Body of pancreas (tissue), 4 donors: ENCODE results near the gene TBX15. TPM values are rescaled to one million over a fixed set of nuclear protein-coding genes. Genes with fewer than 3 reads are reported as not detected.

Source experiments
- ATAC-seq: fragments of 150-250 bp; one replicate; pipeline ENCODE4 v1.9.1; 2016
- DNase-seq, 4 donors: peaks; one replicate each; pipeline ENCODE4 v3.0.0-alpha.2; 2019
- H3K27ac ChIP-seq, 4 donors: fragments of 200-600 bp; sonication (generic); 1 replicate in 3 of 4; 2 replicates in 1 of 4; pipeline versions ENCODE4 v1.5.1 to v1.6.1; 2016 to 2019; ENCODE audit warnings: mild to moderate bottlenecking in 1 of 4, mixed read lengths in 1 of 4, moderate library complexity in 1 of 4
- H3K27me3 ChIP-seq, 2 donors: fragments of 200-600 bp; sonication (generic); one replicate each; pipeline ENCODE4 v1.6.0; 2016; ENCODE audit warnings: mild to moderate bottlenecking in 1 of 2
- H3K36me3 ChIP-seq, 2 donors: fragments of 200-600 bp; sonication (generic); replicated peaks in 1 of 2; 2 replicates each; pipeline ENCODE4 v1.5.1; 2016; ENCODE audit warnings: low read depth in 2 of 2; ENCODE audit not compliant: insufficient read depth in 1 of 2
- H3K4me1 ChIP-seq: fragments of 200-600 bp; sonication (generic); one replicate; pipeline ENCODE4 v1.6.0; 2016
- H3K4me3 ChIP-seq, 2 donors: fragments of 200-600 bp; sonication (generic); 1 replicate in 1 of 2; 2 replicates in 1 of 2; pipeline ENCODE4 v1.5.1; 2016 to 2019
- H3K9me3 ChIP-seq, 3 donors: fragments of 200-600 bp; sonication (generic); 1 replicate in 2 of 3; 2 replicates in 1 of 3; pipeline ENCODE4 v1.5.1; 2016
- POLR2A ChIP-seq, 3 donors: fragments of 450-650 bp; IDR thresholded peaks; one replicate each; pipeline ENCODE4 v1.6.1; 2016; ENCODE audit warnings: antibody characterized with exemption in 3 of 3, mild to moderate bottlenecking in 2 of 3
- WGBS, 2 donors: methylation state at CpG; one replicate each; pipeline ENCODE4 v1.1.5; 2017; 5-methylcytosine and 5-hydroxymethylcytosine counted together
- intact Hi-C: fragments of 100-400 bp; cut with DNase I; formaldehyde crosslinking; loops from one replicate; pipeline ENCODE4 v1.15.1; 2023
- total RNA-seq, 2 donors: library from RNA; depleted of rRNA; stranded (reverse); fragments of >200 nt; gene quantifications; one replicate each; pipeline ENCODE4 v1.1.0, GENCODE V29; 2016
- TF ChIP-seq, protein P1 (sequence below), 7 experiments: fragments of 450-650 bp in 4 of 7; fragments of 200-600 bp in 3 of 7; sonication (generic) in 3 of 7; IDR thresholded peaks; one replicate each; pipeline ENCODE4 v1.5.1; 2016 to 2019; ENCODE audit warnings: antibody characterized with exemption in 7 of 7

TBX15 gene
- total RNA-seq, 2 donors from 2014 or later: not detected

DNA sequence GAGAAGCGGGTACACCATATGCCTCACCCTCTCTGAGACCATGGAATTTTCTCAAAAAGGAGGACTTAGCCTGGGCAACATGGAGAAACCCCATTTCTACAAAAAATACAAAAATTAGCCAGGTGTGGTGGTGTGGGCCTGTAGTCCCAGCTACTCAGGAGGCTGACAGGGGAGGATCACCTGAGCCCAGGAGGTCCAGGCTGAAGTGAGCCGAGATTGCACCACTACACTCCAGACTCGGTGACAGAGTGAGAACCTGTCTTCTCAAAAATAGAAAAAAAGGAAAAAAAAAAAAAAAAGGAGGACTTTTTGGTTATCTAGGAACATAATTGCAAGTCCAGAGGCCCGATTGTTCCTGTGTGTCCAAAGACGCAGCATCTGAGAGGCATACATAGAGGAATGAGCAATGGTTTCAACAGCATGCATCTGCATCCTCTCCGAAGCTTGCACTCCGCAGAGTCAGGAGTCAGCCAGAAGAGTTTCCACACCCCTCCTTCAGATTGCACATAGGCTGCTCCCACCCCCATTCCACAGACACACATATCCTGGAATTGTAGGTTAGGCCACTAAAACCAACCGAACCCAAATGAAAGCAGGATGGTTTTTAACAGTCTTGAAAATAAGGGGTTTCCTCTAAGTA lies 2.5 kb upstream of the TBX15 start:
- Histone ChIP-seq H3K9me3 (no peaks in the 10 kb centered on the region), H3K4me1 (peaks cover 23% of the 10 kb centered on the region), H3K27me3 (peaks cover 4 to 77% of the 10 kb centered on the region in 2 donors), H3K27ac (no peak overlapping the region), H3K4me3 (no peak overlapping the region), H3K36me3 (no peaks in the 10 kb centered on the region)
- TF ChIP-seq, protein P1, sequence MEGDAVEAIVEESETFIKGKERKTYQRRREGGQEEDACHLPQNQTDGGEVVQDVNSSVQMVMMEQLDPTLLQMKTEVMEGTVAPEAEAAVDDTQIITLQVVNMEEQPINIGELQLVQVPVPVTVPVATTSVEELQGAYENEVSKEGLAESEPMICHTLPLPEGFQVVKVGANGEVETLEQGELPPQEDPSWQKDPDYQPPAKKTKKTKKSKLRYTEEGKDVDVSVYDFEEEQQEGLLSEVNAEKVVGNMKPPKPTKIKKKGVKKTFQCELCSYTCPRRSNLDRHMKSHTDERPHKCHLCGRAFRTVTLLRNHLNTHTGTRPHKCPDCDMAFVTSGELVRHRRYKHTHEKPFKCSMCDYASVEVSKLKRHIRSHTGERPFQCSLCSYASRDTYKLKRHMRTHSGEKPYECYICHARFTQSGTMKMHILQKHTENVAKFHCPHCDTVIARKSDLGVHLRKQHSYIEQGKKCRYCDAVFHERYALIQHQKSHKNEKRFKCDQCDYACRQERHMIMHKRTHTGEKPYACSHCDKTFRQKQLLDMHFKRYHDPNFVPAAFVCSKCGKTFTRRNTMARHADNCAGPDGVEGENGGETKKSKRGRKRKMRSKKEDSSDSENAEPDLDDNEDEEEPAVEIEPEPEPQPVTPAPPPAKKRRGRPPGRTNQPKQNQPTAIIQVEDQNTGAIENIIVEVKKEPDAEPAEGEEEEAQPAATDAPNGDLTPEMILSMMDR (IDR thresholded peaks at IDR 0.05): no peak
- TF ChIP-seq POLR2A (IDR thresholded peaks at IDR 0.05): no peak
- ATAC-seq (no peak), DNase-seq (no peak)
- WGBS, 2 donors: 51 to 78% methylated on average over 8 of the region's 8 CpGs
- intact Hi-C loops: no loop called here

DNA sequence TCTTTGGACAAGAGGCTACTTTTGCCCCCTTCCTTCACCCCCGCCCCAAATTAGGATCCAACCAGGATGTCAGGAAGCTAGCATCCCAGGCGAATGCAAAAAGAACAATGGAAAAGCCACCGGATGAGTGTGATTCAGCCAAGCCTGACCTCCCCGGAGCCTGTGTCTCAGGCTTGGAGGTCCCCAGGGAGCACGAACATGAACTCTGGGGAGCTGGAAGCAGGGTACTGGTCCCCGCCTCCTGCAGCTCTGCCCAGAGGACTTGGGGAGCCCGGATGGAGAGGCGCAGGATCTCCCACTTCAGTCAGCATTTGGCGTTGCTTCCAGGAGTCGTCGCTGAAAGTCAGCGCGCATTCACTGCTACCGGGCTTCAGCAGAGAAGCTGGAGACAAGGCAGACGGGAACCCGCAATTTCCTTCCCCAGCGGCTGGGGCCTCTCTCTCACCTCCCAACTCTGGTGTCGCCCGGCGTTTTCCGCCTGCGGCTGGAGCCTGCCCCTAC lies 1.8 kb upstream of the TBX15 start:
- peaks cover 27% of the 10 kb centered on the region for H3K4me1 ChIP-seq
- DNase-seq (no peak), ATAC-seq (no peak)
- no peaks in the 10 kb centered on the region for H3K9me3 ChIP-seq
- no peaks in the 10 kb centered on the region for H3K36me3 ChIP-seq
- intact Hi-C loops: no loop called here
- no peak for TF ChIP-seq POLR2A (IDR thresholded peaks at IDR 0.05)
- TF ChIP-seq, protein P1 (IDR thresholded peaks at IDR 0.05): no peak
- H3K27ac ChIP-seq: no peak overlapping the region
- peaks cover 4 to 82% of the 10 kb centered on the region in 2 donors for H3K27me3 ChIP-seq
- 22 to 30% methylated on average over 7 to 22 of the region's 22 CpGs for WGBS, 2 donors
- no peak overlapping the region for H3K4me3 ChIP-seq

DNA sequence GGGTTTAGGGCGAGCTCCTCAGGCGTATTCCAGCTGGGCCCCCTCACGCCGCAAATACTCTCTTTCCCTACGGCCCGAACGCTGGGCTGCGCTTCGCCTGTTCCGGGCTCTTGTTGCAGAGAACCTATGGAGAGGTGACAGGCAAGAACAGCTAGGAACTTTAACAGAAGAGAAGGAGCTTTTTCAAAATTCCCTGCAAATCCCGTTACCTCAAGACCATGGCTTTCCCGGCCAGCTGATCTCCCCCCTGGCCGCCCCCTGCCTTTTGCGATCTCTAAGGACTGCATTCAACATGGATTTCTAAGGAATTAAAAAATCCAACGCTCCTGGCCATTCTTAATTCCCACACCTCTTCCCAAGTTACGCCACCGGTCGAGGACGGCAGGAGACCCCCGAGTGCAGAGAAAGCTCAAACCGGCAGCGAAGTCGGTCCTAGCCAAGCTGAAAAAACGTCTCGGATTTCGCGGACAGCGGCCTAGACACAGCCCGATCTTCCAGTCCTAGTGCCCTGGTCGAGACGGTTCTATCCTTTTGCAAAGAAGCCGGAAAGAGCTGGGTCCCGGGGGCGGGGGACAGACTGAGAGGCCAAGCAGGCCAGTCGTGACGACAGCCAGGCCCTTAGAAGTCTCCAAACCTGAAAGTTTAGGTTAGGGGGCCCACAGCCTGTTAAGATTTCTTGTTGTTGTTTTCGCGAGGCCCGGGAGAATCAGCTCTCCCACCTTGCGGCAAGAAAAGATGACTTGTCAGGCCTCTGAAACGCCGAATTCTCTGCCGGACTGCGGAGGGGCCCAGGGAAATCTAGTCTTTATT lies 1.1 kb upstream of the TBX15 start:
- Histone ChIP-seq H3K27me3 (peaks cover 4 to 86% of the 10 kb centered on the region in 2 donors), H3K9me3 (no peaks in the 10 kb centered on the region), H3K4me1 (peaks cover 34% of the 10 kb centered on the region), H3K4me3 (no peak overlapping the region), H3K36me3 (no peaks in the 10 kb centered on the region), H3K27ac (no peak overlapping the region)
- 13 to 17% methylated on average over 41 to 44 of the region's 44 CpGs for WGBS, 2 donors
- intact Hi-C loops: no loop called here
- ATAC-seq (no peak), DNase-seq (no peak)
- TF ChIP-seq POLR2A (IDR thresholded peaks at IDR 0.05): no peak
- TF ChIP-seq, protein P1 (IDR thresholded peaks at IDR 0.05): no peak

GRCh38 chr1:118987468-118988185 lies 516 bp downstream of the TBX15 start:
- Histone ChIP-seq H3K4me1 (peaks cover 37% of the 10 kb centered on the region), H3K27ac (no peak overlapping the region), H3K4me3 (peak overlapping the region in 1 of 2 donors; percentile 31), H3K36me3 (no peaks in the 10 kb centered on the region), H3K9me3 (peaks cover 0 to 5% (median 0%) of the 10 kb centered on the region in 3 donors), H3K27me3 (peaks cover 4 to 87% of the 10 kb centered on the region in 2 donors)
- no peak for DNase-seq
- intact Hi-C loops: no loop called here
- no peak for ATAC-seq
- 3 to 9% methylated on average over 28 to 55 of the region's 65 CpGs for WGBS, 2 donors
- TF ChIP-seq, protein P1 (IDR thresholded peaks at IDR 0.05): no peak
